ENCODE data around the gene GCNT3.

DNA sequence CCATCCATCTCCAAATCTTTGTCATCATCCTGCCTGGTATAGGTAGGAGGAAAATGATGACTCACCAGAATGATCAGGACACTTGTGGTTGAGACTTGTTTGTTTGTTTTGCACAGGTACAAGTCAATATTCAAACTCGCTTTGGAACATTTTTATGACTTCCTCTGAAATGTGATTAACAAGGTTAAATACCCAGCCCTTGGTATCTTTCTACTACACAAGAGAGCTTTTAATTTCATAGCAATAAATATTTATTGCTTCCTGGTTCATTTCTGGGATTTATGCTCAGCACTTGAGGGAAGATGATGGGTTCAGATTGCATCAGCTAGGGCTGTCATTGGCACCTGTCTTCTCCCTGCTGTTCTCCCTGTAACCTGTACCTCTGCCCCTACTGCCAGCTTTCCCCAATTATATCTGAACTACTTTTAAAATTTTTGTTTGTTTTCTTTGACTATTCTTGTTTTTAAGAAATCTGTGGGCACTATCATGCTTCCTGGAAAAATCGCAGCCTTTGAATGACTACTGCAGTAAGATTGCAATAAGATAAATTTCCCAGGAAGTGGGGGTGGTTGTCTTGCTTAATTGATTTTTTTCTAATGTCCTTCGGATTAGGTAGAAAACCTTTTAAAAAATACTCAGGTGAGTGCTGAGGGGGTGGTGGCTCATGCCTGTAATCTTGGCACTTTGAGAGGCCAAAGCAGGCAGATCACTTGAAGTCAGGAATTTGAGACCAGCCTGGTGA, 24.3 kb upstream of the GCNT3 start:
- TF ChIP-seq POLR2A (IDR thresholded peaks at IDR 0.05; ENCODE audit: low read length) (no peak), GATA1 (IDR thresholded peaks at IDR 0.05; ENCODE audit: low read depth, low read length) (no peak)
